GDM1 (cell line): ENCODE measurements around the gene ARMS2.

Experiments used
- DNase-seq: peaks from one replicate; lab custom pipeline; 2025; lab: John Stamatoyannopoulos, UW

Gene ARMS2

DNA sequence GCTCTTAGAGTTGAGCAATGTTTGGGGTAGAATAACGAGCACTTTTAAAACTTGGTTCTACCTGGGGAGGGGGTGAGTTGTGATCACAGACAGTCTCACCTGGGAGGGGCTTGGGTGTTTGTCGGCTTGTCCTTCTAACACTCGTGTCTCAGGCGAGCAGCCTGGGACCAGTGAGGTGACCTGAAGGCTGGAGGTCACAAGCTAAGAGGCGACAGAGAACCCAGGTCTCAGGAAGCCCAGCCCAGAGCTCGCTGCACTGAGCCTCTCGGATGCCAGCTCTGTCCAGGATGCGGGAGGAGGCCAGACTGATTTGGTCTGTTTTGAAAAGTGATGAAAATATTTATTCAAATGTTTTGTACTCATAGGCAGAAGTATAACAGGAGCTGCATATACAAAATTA, 18.7 kb downstream of the ARMS2 start:
- DNase-seq = no peak

DNA sequence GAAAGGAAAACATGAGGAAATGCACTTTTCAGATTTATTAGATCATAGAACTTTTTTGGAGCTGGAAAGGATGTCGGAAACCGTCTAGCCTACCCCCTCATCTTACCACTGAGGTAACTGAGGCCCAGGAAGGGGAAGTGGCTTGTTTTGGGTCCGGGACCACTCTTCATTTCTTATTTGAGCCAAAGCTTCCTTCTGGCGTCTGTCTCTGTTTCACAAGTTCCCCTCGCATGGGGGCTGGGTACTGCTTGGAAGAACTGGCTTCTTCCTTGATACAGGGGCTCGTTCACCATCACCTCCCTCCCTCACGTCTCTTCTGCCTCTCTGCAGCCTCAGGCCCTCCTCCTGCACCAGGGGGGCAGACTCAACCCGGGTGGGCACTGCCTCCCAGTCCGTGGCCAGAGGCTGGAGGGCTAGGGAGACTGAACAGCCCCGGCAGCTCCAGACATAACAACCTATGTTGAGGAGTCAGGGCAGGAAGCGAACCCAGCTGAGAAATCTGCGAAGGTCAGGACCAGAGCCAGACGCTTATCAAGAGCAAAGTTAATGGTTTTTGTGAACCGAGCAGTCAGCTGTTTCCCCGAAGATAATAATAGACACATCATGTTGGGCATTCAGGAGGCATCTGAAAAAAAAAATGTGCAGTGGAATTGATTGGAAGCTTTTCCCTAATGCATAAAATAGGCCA, 19.8 kb downstream of the ARMS2 start:
- DNase-seq = no peak

DNA sequence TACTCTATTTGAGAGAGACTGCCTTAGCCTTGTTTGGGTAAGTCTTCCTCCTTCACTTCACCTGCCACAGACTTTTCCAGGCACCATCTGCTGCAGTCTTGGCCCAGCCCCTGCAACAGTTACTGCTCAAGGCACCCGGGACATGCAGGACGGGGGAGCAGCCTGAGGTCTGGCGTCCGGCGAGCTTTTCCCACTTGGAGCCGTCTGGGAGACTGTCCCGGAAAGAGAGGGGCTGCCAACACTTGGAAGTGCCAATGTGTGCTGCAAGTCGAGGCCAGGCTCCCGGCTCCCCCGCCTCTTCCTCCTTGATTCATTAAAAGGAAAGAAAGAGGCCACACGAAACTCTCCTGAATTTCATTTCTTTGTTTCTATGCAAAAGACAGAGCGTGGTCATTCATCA, 20.6 kb downstream of the ARMS2 start:
- DNase-seq = no peak

DNA sequence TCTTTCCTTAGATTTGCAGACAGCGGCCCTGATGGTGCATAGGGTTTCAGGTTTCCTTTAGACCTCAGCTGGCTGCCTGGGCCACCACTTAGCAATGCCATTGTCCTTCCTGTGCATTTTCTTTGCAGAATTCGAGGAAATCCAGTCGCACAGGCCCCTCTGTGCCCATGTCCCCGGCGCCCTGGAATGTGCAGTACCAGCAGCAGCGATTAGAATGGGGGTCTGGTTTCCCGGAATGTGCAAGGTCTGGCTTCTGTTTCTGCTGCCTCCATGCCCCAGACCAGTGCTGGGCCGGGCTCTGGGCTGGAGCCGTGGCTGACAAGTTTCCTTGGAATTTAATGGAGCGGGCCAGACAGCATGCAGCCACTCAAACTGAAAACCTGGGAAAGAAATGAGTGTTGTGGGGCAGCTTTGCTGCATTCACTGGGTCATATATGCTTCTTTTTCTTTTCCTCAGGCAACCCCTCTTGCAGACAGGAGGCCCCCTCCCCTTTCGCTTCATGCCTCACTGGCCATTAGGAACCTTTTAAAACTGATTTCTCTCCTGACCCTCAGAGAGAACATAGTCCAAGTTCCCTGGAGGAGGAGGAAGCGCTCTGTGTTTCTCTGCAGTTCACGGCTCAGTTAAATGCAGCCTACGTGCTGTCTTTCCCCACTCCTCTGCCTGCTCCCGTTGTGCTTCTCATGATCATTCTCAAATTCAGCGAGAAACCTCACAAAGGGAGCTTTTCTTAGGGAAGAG, 21.3 kb downstream of the ARMS2 start:
- no peak for DNase-seq

DNA sequence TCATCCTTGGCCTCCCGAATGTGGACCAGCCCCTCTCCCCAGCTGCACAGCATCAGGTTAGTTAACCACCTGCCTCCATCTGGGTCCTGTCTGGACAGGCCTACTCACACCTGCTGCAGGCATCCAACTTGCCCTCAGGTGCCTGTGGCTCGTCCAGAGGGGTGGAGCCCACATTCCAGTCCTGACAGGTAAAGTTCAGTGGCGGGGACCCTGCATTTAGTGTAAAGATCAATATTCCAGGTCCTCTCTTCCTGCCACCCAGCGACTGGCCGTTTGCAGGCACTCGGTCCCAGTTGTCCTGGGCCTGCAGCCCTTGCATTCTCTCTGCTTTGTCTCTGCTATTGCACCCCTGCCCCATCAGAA, 21.9 kb downstream of the ARMS2 start:
- DNase-seq = no peak

DNA sequence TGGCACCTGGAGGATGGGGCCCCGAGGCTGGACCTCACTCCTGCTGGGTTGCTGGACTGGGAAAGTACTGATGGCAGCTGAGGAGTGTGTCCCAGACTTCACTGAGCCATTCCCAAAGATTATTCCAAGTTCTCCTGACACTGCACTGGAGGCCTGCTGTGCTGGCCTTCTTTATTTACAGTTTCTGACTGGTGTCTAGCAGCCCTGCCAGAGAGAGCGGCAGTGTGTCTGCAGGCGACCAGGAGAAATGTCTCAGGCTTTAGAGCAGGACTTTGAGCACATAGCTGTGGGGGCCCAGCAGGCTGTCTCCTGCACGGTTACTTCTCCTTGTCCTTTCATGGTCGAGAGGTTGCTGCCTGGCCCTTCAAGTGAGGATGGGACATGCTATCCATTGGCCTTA, 23.0 kb downstream of the ARMS2 start:
- DNase-seq = no peak

DNA sequence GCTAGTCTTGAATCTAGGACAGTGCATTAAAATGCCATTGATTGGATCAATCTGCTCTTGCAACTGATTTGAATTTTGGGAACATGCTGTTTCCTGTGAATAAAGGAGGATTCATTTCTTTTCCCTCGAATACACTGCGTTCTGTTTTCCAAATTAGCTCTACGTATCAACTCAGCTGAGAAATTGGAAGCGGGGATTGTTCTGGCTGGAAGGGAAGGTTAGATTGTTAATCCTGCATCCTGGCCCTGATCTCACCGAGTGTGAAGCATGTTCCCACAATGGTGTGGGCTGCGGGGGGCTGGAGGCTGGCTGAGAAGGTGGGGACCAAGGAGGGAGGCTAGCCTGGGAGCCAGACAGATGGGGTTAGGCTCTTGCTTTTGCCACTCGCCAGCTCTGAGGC, 24.5 kb downstream of the ARMS2 start:
- DNase-seq = no peak

DNA sequence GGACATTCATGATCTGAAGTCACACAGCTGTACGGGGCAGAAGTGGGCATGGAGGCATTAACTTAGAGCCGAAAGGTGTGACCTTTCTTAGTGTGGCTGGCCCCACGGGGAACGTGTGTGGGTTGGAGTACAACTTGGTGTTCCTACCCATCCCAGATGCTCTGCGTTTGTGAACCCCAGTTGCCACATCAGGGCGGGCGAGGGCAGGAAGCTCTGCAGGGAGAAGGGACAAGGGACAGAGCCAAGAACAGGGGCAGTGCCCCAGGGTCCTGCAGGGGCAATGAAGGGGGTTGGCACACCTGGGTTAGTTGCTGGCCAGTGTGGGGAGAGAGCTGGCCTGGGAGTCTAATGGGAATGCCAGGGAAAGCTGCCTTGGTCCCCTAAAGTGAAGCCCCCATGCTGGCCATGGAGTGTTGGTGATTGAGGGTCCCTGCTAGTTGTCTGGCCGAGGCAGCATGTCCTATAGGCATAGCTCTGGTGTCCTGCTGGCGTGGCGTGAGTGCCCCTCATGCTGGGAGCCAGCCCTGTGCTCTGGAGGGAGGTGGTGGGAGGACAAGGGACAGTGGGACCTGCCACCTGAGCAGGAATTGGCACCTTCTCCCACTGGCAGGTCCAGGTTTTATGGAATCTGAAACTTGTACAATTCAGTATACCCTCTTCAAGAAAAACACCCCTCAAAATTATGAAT, 25.8 kb downstream of the ARMS2 start:
- no peak for DNase-seq

DNA sequence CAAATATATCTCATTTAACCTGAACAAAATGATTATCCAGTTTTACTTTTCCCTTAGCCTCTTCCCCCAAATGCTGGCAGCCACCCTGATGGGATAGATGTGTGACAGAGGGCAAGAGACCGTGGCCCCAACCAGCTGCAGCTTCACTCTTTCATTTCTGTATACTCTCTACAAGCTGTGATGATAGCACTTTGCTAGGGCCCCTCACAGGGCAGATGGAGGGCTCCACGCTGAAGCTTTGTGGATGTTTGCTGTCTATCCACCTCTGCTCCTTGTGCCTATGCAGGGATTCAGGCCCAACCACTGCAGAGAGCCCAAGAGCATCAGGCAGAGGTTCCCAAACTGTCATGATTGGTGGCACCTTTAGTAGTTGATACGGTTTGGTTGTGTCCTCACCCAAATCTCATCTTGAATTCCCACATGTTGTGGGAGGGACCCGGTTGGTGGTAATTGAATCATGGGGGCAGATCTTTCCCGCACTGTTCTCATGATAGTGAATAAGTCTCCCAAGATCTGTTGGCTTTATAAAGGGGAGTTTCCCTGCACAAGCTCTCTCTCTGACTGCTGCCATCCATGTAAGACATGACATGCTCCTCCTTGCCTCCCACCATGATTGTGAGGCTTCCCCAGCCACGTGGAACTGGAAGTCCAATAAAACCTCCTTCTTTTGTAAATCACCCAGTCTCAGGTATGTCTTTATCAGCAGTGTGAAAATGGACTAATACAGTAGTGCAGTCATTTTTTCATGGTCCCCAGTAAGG, 27.0 kb downstream of the ARMS2 start:
- DNase-seq = no peak

DNA sequence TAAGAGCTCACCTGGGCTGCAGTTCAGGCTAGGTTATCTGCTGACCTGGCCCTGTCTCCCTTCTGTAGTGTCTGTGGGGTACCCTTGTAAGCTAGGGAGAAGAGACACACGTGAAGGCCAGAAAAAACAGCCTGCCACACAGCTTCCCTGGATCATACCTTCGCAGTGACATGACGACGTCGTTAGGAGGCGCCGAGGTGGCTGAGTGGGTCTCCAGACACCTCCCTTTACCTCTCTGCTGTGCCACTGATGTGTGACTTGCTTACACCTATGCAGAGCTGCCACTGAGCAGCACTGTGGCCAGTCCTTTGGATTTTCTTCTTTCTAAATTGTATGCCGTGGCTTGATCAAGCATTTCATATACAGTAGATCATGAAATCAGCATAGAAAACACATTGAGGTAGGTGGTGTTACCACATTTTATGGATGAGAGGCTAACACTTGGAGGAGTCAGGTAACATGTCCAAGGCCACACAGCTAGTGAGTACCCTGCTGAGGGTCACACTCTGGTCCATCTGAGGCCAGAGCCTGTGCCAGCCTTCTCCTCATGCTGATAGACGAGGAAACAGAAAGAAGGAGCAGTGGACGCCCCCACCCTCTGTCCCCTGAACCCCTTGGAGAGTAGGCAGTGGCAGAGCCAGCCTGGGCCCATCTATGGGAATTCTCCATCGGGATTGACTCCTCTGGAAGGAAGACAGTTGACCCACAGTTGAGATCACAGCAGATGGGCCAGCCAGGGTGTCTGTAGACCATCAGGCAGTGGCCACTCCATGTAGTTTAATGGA, 30.0 kb downstream of the ARMS2 start:
- DNase-seq = no peak

DNA sequence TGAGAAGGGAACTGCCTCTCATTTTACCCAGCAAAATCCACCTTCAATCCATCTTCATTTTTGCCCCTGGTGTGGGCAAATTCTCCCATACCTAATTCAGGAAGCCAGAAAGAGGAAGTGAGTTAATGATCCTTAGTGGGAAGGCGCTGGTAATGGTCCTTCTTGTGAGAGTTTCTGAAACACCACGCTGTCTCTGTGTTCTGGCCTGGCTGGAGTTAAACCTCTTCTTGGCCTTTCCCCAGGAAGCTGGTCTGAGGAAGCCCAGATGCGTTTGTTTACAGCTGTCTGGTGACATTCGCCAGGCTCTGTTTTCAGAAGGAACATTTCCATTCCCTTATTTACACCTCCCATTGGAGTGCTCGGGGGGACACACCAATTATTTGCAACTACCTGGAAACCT, 31.2 kb downstream of the ARMS2 start:
- no peak for DNase-seq

DNA sequence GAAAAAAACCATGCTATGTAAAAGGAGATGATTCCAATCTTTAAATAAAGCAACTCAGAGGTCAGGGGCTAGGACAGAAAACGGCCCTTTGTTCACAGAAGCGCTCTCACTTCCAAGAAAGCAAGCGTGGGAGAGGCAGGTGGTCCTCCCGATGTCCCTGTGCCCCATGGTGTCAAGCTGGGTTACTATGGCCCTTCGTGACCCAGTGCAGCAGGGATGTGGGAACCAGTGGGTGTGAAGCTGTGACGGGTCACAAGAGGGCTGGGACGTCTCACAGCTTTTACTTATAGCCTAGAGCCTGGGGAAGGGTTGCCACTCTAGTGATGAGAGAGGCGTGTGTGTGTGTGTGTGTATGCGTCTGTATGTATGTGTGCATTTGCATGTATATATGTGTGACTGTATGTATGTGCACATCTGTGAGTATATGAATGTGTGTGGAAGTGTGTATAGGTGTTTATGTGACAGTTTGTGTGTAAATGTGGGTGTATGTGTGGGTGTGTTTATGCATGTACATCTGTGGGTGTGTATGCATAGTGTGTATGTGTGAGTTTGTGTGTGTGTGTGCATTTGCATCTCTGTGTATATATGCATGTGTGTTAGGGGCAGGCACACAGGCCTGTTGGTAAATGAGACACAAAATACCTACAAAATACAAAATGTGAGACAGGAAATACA, 32.1 kb downstream of the ARMS2 start:
- DNase-seq = no peak

DNA sequence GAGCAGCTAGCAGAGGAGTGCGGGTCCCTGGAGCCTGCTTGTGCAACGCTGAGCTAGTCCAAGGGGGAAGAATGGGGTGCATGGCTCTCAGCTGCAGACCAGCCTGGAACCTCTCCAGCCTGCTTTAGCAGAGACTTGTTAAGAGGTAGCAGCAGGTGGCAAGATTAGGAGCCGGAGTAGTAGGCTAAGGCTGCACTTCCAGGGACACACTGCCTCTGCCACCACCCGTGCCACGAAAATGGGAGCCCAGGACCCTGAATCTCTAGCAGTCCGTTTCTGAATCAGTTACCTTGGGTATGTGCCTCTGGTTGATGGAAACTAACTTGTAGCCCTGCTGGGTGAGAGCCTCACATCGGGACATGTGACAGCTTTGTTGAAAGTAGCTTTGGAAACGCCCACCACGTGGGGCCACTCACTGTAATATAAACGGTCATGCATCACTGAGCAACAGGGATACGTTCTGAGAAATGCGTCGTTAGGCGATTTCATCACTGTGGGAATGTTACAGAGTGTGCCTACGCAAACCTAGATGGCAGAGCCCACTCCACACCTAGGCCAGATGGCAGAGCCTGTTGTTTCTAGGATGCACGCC, 32.8 kb downstream of the ARMS2 start:
- no peak for DNase-seq

DNA sequence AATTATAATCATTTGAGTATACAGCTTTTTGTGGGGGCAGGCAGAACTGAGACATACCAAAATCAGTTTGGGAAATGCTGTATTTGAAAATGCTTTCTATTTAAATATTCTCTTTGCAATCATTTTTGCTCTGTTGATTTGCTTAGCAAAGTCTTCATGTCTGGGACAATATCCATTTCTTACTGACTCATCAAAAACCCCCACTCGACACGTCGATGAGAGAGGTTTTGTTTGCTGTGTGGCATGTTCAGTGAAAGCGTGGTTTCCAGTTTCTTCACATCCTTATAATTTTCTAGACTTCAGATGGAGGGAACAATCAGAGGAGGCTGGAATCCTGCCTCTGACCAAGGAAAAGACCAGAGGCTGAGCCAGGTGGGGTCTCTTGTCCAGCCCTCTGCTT, 35.8 kb downstream of the ARMS2 start:
- DNase-seq = no peak

DNA sequence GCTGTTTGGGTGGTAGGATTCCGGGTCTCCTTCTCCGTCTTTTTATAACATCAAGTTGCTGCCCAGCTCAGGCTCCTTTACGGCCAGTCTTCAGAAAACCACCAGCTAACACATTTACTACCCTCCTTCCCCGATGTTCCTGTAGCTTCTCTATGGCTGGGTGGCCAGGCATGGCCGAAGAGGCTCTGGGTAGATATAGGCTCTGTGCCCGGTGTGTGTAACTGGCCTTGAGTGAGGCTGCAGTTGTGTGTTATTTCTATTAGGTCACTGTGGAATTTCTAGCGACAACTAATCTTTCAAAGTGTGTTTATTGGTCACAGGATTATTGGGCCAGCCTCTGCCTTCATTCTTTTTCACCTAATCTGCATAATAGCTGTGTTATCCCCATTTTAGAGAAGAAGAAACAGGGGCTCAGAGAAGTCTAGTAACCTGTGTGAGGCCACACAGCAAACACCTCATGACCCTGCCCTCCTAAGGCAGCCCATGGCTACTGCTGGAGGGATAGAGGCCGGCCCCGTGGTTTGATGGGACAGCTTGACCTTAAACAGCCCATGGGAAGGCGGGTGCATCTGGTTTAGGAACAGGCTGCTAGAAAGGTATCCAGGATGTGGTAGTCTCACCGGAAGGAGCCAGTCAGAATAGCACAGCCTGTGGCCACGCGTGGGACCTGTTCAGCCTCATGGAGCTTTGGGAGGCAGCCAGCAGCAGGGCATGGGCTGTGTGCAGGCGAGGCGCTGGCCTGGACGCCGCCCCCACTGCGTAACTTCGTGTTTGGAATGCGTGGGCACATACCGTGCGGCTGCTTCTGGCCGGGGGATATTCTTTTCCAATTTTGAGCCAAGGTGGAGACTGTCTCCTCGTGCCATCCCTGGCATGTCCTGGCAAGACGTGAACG, 36.6 kb downstream of the ARMS2 start:
- no peak for DNase-seq

DNA sequence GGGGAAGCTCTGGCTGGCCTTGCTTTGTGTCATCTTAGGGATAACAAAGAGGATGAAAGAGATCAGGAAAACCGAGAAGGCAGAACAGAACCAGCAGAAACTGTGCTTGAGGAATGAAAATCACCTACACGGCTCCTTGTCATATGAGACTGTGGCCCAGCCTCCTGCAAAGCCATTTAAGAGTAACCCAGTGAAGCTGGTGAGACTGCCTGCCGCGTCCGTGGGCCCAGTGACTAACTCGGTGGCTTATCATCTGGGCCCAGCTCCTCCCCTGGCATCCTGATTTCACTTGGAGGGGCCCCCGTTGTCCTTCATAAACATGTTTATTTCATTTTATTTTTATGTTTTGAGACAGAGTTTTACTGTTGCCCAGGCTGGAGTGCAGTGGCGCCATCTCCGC, 37.6 kb downstream of the ARMS2 start:
- DNase-seq = no peak

DNA sequence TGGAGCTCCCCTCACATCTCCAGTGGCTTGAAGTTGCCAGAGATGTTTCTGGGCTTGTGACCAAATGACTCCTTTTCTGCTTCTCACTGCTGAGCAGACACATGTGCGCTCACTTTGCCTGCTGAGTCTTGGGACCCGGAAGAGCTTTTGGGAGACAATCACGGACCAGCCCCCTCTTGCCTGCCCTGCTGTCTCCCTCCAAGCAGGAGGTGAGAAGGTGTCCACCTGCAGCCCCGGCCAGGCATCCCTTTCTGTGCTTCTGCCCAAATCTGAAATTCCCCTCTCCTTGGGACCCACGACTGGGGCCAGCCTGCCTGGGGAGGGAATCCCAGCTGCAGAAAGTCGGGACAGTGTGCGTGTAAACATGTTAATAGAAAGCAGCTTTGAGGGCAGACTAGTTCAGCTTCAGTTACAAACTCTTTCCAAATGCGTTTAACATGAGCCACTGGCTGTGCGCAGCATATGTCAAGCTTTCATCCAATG, 38.6 kb downstream of the ARMS2 start:
- no peak for DNase-seq

DNA sequence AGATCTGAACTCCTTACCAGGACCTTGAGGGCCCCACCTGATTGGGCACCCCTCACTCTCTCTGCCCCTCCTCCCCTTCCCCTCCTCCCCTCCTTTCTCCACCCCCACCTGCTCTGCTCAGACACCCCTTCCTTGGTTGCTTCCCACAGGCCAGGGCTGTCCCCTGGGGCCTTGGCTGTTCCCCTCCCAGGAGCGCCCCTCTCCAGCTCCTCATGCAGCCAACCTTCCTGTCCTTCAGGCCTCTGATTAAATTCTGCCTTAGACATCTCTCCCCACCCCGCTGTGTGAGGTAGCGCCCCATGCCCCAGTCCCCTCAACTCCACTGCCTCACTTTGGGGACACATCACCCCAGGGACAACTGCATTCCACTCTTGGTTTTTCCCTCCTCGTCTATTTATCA, 39.3 kb downstream of the ARMS2 start:
- no peak for DNase-seq

DNA sequence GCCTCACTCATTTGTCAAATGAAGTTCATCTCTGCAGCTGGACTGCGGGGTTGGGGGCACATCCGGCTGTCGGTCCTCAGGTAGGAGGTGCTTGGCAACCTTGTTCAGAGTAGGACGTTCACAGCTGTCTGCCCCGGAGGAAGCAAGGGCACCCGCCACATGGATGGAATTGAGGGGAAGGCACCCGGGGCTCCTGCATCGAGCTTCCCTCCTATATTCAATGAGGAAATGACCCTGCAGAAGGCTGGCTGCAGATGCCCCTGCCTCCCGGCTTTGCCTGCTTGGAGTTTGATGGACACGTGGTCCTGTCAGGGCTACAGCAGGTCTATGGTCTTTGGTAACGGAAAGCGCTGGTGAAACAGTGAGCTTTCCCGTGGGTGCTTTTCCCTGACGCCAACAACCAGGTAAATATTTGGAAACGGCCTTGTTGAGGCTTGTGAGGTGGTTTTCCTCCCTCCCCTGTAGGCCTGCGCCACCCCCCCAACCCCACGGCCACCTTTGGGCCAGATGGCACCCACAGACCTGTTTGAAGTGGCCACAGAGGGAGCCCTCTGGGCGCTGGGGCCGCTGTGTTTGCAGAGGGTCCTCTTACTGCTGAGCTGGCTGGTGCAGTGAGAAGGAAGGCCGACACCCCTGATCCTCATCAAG, 39.8 kb downstream of the ARMS2 start:
- no peak for DNase-seq
